HepG2 (cell line): ENCODE measurements around the gene FGFR2. TPM values are rescaled to one million over a fixed set of nuclear protein-coding genes. Genes with fewer than 3 reads are reported as not detected.

Experiments
- CC2D1A ChIP-seq: sonication (generic); formaldehyde crosslinking; IDR thresholded peaks from 2 replicates; pipeline ENCODE4 v1.8.1; 2023; ENCODE audit warnings: mild to moderate bottlenecking, missing genetic modification reagents
- ELF3 ChIP-seq: IDR thresholded peaks from 2 replicates; pipeline ENCODE4 v1.6.1; 2016; ENCODE audit warnings: missing genetic modification reagents, missing compliant biosample characterization
- KDM2A ChIP-seq: sonication (generic); formaldehyde crosslinking; IDR thresholded peaks from 2 replicates; pipeline ENCODE4 v1.4.0; 2020; ENCODE audit warnings: low read depth, missing genetic modification reagents, borderline replicate concordance
- LCORL ChIP-seq, 2 experiments: fragments of 450-650 bp in 1 of 2; sonication (generic) in 1 of 2; formaldehyde crosslinking in 1 of 2; IDR thresholded peaks; 2 replicates each; pipeline versions ENCODE4 v1.5.0 to v1.6.1; 2017 to 2020; ENCODE audit warnings: antibody characterized with exemption in 1 of 2, missing genetic modification reagents in 1 of 2
- MIER2 ChIP-seq: IDR thresholded peaks from 2 replicates; pipeline ENCODE4 v1.6.1; 2016; ENCODE audit warnings: missing biosample characterization, missing genetic modification reagents
- NONO ChIP-seq, 2 experiments: fragments of 450-650 bp in 1 of 2; sonication (generic) in 1 of 2; formaldehyde crosslinking in 1 of 2; IDR thresholded peaks in 1 of 2; conservative IDR thresholded peaks in 1 of 2; 2 replicates each; pipeline versions ENCODE4 v1.6.1 to v1.8.0; 2017 to 2022; ENCODE audit warnings: mild to moderate bottlenecking in 1 of 2, missing genetic modification reagents in 1 of 2, moderate library complexity in 1 of 2
- SOX13 ChIP-seq, 3 experiments: fragments of 450-650 bp in 1 of 3; sonication (generic) in 1 of 3; formaldehyde crosslinking in 1 of 3; IDR thresholded peaks in 2 of 3; conservative IDR thresholded peaks in 1 of 3; 2 replicates each; pipeline versions ENCODE4 v1.5.0 to v1.6.1; 2016 to 2020; ENCODE audit warnings: antibody characterized with exemption in 1 of 3, mild to moderate bottlenecking in 1 of 3, missing compliant biosample characterization in 1 of 3, missing genetic modification reagents in 1 of 3, moderate library complexity in 1 of 3
- SRF ChIP-seq: IDR thresholded peaks from 2 replicates; pipeline ENCODE4 v1.6.1; 2011; ENCODE audit warnings: mild to moderate bottlenecking, low read depth, low read length, moderate library complexity
- TBP ChIP-seq: sonication (generic); formaldehyde crosslinking; IDR thresholded peaks from 2 replicates; pipeline ENCODE4 v1.5.0; 2020; ENCODE audit warnings: missing genetic modification reagents
- TEAD3 ChIP-seq: optimal IDR thresholded peaks from 2 replicates; pipeline ENCODE3; 2016; ENCODE audit warnings: borderline replicate concordance
- ZNF251 ChIP-seq: sonication (generic); formaldehyde crosslinking; IDR thresholded peaks from 2 replicates; pipeline ENCODE4 v1.9.0; 2021; ENCODE audit warnings: mild to moderate bottlenecking, missing genetic modification reagents
- ZNF296 ChIP-seq: sonication (generic); formaldehyde crosslinking; conservative IDR thresholded peaks from 2 replicates; pipeline ENCODE4 v1.5.0; 2020; ENCODE audit warnings: mild to moderate bottlenecking, missing genetic modification reagents
- ZNF3 ChIP-seq: IDR thresholded peaks from 2 replicates; pipeline ENCODE4 v1.7.0; 2017; ENCODE audit warnings: inconsistent platforms
- ZNF354B ChIP-seq: sonication (generic); formaldehyde crosslinking; IDR thresholded peaks from 2 replicates; pipeline ENCODE4 v1.8.0; 2022; ENCODE audit warnings: mild to moderate bottlenecking, missing genetic modification reagents
- ZNF567 ChIP-seq: sonication (generic); formaldehyde crosslinking; IDR thresholded peaks from 2 replicates; pipeline ENCODE4 v1.8.1; 2023; ENCODE audit warnings: mild to moderate bottlenecking, missing genetic modification reagents, borderline replicate concordance
- ZNF615 ChIP-seq: sonication (generic); formaldehyde crosslinking; IDR thresholded peaks from 2 replicates; pipeline ENCODE4 v1.5.0; 2020; ENCODE audit warnings: mild to moderate bottlenecking, missing genetic modification reagents, borderline replicate concordance
- ZNF720 ChIP-seq: sonication (generic); formaldehyde crosslinking; IDR thresholded peaks from 2 replicates; pipeline ENCODE4 v1.4.0; 2020; ENCODE audit warnings: missing genetic modification reagents
- ZNF841 ChIP-seq: sonication (generic); formaldehyde crosslinking; IDR thresholded peaks from 2 replicates; pipeline ENCODE4 v1.8.1; 2023; ENCODE audit warnings: missing genetic modification reagents, borderline replicate concordance
- polyA plus RNA-seq, 8 experiments: library from polyadenylated mRNA; depleted of rRNA in 3 of 8; stranded (reverse) in 7 of 8; unstranded in 1 of 8; fragments of >200 nt; fragmentation: Illumina TruSeq in 4 of 8; extraction: Trizol in 4 of 8; gene quantifications; 2 replicates each; pipeline versions ENCODE4 v1.2.1 to v1.2.3, GENCODE V29; 2011 to 2016; ENCODE audit warnings: low read depth in 4 of 8, missing spikeins in 1 of 8, mixed read lengths in 1 of 8; ENCODE audit not compliant: insufficient read depth in 1 of 8
- total RNA-seq, 5 experiments: library from RNA; depleted of rRNA; stranded (reverse); fragments of >200 nt; fragmentation: Illumina TruSeq; extraction: Trizol; gene quantifications; 2 replicates each; pipeline ENCODE4 v1.2.3, GENCODE V29; 2016; ENCODE audit warnings: low read depth in 1 of 5
- TF ChIP-seq, protein P1 (sequence below): sonication (generic); formaldehyde crosslinking; IDR thresholded peaks from 2 replicates; pipeline ENCODE4 v1.4.0; 2020; ENCODE audit warnings: missing genetic modification reagents, mild to moderate bottlenecking, borderline replicate concordance
- TF ChIP-seq, protein P2 (sequence below): sonication (generic); formaldehyde crosslinking; IDR thresholded peaks from 2 replicates; pipeline ENCODE4 v1.5.1; 2020; ENCODE audit warnings: missing genetic modification reagents, mild to moderate bottlenecking, borderline replicate concordance
- TF ChIP-seq, protein P3 (sequence below): sonication (generic); formaldehyde crosslinking; IDR thresholded peaks from 2 replicates; pipeline ENCODE4 v1.4.0; 2020; ENCODE audit warnings: missing genetic modification reagents

Gene FGFR2
- total and polyA plus RNA-seq, 2 of the 13 experiments (the other 11 are each of a cell fraction or from before 2014, with no cell fraction given) = 1.6 to 2.6 TPM

DNA sequence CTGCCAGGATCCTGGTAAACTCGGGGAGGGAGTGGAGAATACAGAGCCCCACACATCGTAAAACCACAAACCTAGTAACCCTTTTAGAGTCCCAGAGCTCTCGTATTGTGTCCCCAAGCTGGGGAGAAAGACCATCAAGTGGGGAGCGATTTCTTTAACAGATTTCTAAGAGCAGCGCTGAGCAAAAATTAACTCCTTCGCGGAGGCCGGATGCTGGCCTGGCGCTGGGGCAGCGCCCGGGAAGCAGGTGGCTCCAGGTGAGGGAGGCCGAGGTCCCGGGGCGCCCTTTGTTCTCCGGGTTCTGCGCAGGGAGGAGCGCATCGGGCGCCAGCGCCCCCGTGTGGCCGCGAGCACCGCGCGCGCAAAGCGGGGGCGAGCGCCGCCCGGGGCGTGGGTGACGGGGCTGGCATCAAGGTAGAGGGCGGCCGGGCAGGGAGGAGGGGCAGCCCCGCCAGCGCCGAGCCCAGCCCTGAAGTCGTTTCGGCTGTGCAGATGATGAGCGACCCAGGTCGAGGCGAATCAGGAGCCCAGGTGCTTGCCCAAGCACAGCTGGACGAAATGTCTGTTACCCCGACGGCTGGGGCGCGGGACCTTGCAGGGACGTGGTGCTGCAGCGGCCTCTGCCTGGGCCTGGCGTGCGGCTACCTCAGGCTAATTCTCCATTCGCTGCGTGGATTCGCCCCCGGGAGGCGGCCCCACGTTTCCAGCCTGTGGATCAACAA, 10.4 kb upstream of the FGFR2 start (continued):
- TF ChIP-seq, protein P1, sequence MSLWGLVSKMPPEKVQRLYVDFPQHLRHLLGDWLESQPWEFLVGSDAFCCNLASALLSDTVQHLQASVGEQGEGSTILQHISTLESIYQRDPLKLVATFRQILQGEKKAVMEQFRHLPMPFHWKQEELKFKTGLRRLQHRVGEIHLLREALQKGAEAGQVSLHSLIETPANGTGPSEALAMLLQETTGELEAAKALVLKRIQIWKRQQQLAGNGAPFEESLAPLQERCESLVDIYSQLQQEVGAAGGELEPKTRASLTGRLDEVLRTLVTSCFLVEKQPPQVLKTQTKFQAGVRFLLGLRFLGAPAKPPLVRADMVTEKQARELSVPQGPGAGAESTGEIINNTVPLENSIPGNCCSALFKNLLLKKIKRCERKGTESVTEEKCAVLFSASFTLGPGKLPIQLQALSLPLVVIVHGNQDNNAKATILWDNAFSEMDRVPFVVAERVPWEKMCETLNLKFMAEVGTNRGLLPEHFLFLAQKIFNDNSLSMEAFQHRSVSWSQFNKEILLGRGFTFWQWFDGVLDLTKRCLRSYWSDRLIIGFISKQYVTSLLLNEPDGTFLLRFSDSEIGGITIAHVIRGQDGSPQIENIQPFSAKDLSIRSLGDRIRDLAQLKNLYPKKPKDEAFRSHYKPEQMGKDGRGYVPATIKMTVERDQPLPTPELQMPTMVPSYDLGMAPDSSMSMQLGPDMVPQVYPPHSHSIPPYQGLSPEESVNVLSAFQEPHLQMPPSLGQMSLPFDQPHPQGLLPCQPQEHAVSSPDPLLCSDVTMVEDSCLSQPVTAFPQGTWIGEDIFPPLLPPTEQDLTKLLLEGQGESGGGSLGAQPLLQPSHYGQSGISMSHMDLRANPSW (CRISPR knock-in tag) = no peak
- TF ChIP-seq ZNF567 = no peak
- TF ChIP-seq ZNF296 (CRISPR knock-in tag) = no peak
- TF ChIP-seq TBP (CRISPR knock-in tag) = no peak
- TF ChIP-seq SRF = no peak
- TF ChIP-seq KDM2A = peak; percentile 61; the same call in 1 of the 2 replicates
- TF ChIP-seq TEAD3 (CRISPR knock-in tag) = no peak
- TF ChIP-seq, protein P2, sequence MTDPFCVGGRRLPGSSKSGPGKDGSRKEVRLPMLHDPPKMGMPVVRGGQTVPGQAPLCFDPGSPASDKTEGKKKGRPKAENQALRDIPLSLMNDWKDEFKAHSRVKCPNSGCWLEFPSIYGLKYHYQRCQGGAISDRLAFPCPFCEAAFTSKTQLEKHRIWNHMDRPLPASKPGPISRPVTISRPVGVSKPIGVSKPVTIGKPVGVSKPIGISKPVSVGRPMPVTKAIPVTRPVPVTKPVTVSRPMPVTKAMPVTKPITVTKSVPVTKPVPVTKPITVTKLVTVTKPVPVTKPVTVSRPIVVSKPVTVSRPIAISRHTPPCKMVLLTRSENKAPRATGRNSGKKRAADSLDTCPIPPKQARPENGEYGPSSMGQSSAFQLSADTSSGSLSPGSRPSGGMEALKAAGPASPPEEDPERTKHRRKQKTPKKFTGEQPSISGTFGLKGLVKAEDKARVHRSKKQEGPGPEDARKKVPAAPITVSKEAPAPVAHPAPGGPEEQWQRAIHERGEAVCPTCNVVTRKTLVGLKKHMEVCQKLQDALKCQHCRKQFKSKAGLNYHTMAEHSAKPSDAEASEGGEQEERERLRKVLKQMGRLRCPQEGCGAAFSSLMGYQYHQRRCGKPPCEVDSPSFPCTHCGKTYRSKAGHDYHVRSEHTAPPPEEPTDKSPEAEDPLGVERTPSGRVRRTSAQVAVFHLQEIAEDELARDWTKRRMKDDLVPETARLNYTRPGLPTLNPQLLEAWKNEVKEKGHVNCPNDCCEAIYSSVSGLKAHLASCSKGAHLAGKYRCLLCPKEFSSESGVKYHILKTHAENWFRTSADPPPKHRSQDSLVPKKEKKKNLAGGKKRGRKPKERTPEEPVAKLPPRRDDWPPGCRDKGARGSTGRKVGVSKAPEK (CRISPR knock-in tag) = no peak
- no peak for TF ChIP-seq ZNF354B (CRISPR knock-in tag)
- TF ChIP-seq LCORL (IDR thresholded peaks at IDR 0.05) = no peak
- 0 out of 2 replicates have a peak, but pooled peaks have one; percentile 37 for TF ChIP-seq LCORL (CRISPR knock-in tag; IDR thresholded peaks at IDR 0.05)
- TF ChIP-seq MIER2 (CRISPR knock-in tag) = no peak
- TF ChIP-seq CC2D1A = no peak
- TF ChIP-seq ZNF3 (CRISPR knock-in tag) = no peak
- peak; percentile 21; the same call in 1 of the 2 replicates for TF ChIP-seq ELF3 (CRISPR knock-in tag)
- no peak for TF ChIP-seq ZNF720 (CRISPR knock-in tag)
- TF ChIP-seq ZNF251 (CRISPR knock-in tag) = no peak
- TF ChIP-seq NONO (IDR thresholded peaks at IDR 0.05) = no peak
- no peak for TF ChIP-seq NONO (CRISPR knock-in tag; conservative IDR thresholded peaks at IDR 0.05)
- no peak for TF ChIP-seq ZNF841 (CRISPR knock-in tag)
- TF ChIP-seq SOX13 (IDR thresholded peaks at IDR 0.05) = no peak
- peak in 1 of 2 experiments; percentile 9; a peak in 1 of 4 replicates for TF ChIP-seq SOX13 (CRISPR knock-in tag; conservative IDR thresholded peaks at IDR 0.05 in 1 of 2, IDR thresholded peaks at IDR 0.05 in 1 of 2)
- no peak for TF ChIP-seq ZNF615
- TF ChIP-seq, protein P3, sequence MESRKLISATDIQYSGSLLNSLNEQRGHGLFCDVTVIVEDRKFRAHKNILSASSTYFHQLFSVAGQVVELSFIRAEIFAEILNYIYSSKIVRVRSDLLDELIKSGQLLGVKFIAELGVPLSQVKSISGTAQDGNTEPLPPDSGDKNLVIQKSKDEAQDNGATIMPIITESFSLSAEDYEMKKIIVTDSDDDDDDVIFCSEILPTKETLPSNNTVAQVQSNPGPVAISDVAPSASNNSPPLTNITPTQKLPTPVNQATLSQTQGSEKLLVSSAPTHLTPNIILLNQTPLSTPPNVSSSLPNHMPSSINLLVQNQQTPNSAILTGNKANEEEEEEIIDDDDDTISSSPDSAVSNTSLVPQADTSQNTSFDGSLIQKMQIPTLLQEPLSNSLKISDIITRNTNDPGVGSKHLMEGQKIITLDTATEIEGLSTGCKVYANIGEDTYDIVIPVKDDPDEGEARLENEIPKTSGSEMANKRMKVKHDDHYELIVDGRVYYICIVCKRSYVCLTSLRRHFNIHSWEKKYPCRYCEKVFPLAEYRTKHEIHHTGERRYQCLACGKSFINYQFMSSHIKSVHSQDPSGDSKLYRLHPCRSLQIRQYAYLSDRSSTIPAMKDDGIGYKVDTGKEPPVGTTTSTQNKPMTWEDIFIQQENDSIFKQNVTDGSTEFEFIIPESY (CRISPR knock-in tag) = no peak
